Left colon (tissue), 2 donors: ENCODE results near the gene CLDN6. TPM values are rescaled to one million over a fixed set of nuclear protein-coding genes. Genes with fewer than 3 reads are reported as not detected.

Experiments
- ATAC-seq: fragments of 200-7000 bp; cut with Tn5 transposase; one replicate; pipeline ENCODE4 v1.9.1; 2020; ENCODE audit warnings: mild to moderate bottlenecking, moderate library complexity
- DNase-seq, 2 donors: peaks; one replicate each; pipeline ENCODE4 v3.0.0-alpha.2; 2020
- intact Hi-C, 2 donors: fragments of 100-400 bp; cut with DNase I in 1 of 2; cut with micrococcal nuclease in 1 of 2; formaldehyde crosslinking; loops; one replicate each; pipeline versions ENCODE4 v1.11.2 to v1.14.0; 2022; cut with DNase I, micrococcal nuclease
- total RNA-seq, 2 donors: library from RNA; stranded (reverse); fragmentation: NEBNext Ultra II Directional; extraction: Animal tissue kit (Norgen Biotek cat#: 25700); gene quantifications; one replicate each; pipeline ENCODE4 v1.2.1, GENCODE V29; 2021
- donor health status: DM: no; HTN: no; CAD: no.
- donor health status: DM: yes; HTN: yes; CAD: no.

CLDN6 gene
- total RNA-seq, 2 donors from 2014 or later: not detected

DNA sequence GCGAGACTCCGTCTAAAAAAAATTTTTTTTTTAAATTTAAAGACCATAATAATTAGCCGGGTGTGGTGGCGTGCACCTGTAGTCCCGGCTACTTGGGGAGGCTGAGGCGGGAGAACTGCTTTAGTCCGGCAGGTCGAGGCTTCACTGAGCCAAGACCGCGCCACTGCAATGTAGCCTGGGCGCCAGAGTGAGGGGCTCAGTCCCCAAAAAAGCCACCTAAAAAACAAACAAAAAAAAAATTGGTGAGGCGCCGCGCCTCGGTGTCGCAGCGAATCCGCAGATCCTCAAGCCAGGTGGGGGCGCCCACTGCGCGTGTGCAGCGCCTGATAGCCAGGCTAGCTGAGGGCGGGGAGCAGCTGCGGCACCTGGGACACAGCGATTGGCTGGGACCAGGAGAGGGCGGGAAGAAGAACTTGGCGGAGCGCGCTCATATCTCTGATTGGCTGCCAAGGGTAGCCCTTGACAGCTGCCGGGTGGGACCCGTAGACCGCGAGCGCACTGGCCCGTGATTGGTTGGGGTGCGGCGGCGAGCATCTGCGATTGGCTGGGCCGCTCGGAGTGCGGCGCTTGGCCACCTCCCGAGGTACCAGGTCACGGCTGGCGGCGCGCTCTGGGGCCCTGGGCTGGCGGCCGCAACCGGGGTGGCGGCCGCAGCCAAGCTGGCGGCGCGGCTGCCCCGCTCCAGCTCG is 14.3 kb downstream of the CLDN6 start:
- peak; percentile 96 to 98 for DNase-seq
- ATAC-seq: peak; percentile 72
- intact Hi-C loops: no loop called here

DNA sequence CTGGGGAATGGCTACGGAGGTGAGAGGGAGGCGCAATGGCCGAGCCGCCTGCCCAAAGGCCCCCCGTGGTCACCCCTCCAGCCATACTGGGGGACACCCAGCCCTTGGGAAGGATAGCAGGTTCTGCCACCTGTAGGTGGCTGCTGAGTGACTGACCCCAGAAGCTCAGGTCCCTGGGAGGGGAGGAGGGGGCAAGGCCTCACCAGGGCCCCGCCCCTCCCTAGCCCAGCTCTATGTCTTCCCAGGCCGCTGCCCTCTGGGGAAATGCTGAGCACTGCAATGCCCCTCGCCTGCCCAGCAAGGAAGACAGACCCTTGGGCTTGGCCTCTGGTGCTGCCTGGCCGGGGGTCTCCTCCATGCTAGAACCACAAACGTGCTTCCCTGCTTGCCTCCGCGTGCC is 16.7 kb downstream of the CLDN6 start:
- intact Hi-C loops: no loop called here
- no peak for DNase-seq
- ATAC-seq: no peak

- DNase-seq (no peak), ATAC-seq (no peak)
- intact Hi-C loops: no loop called here
Measured at GRCh38 chr16:3000540-3000939, 17.4 kb downstream of the CLDN6 start.

GRCh38 chr16:2999929-3000328 is 18.1 kb downstream of the CLDN6 start:
- ATAC-seq: no peak
- intact Hi-C loops: no loop called here
- DNase-seq: no peak

DNA sequence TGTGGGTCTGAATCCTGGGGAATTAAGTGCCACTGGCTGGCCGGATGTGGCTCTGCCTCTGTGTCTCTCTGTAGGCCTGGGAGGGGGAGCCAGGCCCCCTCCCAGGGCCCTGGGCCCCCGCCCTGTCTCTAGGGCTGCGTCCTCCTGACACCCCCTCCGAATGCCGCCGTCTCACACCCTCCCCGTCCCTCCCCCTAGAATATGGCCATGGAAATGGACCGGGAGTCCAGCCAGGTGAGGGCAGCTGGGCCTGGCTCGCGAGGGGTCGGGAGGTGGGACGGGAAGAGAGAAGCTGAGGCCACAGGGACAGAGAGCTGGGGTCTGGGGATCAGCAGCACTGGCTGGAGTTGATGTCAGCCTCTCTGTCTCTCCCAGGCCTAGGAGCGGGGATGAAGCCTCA is 21.7 kb downstream of the CLDN6 start:
- DNase-seq: no peak
- intact Hi-C loops: no loop called here
- ATAC-seq: no peak

DNA sequence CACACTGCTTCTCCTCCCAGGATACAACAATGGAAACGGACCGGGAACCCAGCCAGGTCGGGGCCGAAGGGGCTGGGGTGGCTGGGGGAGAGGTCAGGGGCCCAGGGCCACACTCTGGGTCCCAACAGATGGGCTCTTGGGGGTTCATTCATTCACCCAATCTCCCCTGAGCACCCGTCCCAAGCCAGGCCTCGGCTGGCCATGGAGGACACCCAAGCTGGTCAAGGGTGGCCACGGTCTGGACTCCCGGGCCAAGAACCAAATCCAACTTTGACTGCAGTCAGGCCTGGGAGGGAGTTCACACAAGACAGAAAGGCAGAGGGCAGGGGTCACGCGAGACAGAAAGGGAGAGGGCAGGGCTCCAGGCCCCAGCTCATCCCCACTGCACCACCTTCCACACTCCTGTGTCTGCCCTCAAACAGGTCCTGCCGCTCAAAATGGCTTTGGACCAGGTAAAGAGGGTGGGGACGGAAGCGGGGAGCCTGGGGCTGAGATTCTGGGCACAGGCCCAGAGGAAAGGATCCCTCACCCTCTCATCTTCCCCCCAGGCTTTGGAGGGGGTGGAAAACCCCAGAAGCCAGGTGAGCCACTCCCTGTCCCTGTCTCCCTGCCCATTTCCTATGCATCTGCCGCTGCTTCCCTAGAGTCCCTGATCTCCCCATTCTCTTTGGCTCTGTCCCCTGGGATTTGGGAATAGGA is 25.5 kb downstream of the CLDN6 start:
- intact Hi-C loops: no loop called here
- DNase-seq (no peak), ATAC-seq (no peak)

DNA sequence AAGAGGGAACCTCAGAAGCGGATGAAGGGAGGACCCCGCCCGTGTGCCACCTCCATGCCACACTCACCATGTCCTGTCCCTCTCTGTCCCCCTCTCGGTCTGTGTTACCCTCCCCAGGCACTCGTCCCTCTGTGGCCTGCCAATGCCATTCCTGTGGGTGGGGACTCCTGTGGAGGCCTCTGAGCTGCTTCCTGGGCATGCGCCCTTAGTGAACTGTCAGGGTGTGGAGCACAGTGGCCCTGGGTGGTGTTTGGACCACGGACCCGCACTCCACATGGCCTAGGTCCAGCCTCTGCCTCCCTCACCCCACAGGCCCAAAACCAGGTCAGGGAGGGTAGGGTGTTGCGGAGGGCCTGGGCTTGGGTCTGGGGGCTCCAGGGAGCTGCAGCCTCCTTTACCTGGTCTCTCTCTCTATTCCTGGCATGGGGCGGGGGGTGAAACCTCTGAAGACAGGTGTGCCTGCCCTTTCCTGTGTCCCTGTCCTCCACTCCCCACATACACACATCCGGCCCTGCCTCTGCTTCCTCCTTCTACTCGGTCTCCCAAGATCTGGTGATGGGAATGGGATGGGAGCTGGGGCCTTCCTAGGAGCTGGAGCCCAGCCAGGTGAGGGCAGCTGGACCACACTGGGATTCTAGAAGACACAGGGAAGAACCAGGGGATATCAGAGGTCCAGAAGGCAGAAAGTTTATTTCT is 26.3 kb downstream of the CLDN6 start:
- intact Hi-C loops: no loop called here
- peak; percentile 73 for ATAC-seq
- no peak for DNase-seq

GRCh38 chr16:2990891-2991290 is 27.1 kb downstream of the CLDN6 start:
- ATAC-seq: peak; percentile 77
- no peak for DNase-seq
- intact Hi-C loops: no loop called here

- ATAC-seq: no peak
- intact Hi-C loops: no loop called here
- DNase-seq: no peak
Measured at GRCh38 chr16:2988590-2989099, 29.3 kb downstream of the CLDN6 start.

- intact Hi-C loops: no loop called here
- ATAC-seq: no peak
- DNase-seq: no peak
Measured at GRCh38 chr16:2987833-2988232, 30.1 kb downstream of the CLDN6 start.

- DNase-seq: no peak
- intact Hi-C loops: no loop called here
- no peak for ATAC-seq
Measured at GRCh38 chr16:2987286-2987685, 30.7 kb downstream of the CLDN6 start.

- DNase-seq: no peak
- intact Hi-C loops: no loop called here
- ATAC-seq: no peak
Measured at GRCh38 chr16:2986623-2987188, 31.3 kb downstream of the CLDN6 start.

- intact Hi-C loops: no loop called here
- ATAC-seq: no peak
- no peak for DNase-seq
Measured at GRCh38 chr16:2985893-2986355, 32.1 kb downstream of the CLDN6 start.

DNA sequence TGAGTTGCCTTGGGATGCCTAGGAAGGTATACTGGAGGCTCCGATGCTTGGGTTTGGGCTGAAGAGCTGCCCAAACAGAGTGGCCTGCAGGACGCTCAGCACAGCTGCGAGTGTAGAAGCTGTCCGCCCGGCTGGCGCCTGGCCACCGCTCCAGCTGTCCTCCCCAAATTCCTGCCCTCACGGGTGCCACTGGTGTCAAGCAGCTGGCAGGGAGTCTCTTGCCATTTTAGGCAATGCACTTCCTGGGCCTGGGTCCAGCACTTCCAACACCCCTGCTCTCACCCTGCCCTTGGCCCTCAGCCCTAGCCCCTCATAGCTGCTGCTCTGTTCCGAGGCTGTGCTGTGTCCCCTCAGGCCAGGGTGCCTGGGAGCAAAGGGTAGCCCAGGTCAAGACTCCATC is 32.5 kb downstream of the CLDN6 start:
- intact Hi-C loops: no loop called here
- DNase-seq: no peak
- no peak for ATAC-seq

GRCh38 chr16:2983706-2984136 is 34.3 kb downstream of the CLDN6 start:
- intact Hi-C loops: no loop called here
- peak; percentile 67 for ATAC-seq
- DNase-seq: peak; percentile 67 to 83

DNA sequence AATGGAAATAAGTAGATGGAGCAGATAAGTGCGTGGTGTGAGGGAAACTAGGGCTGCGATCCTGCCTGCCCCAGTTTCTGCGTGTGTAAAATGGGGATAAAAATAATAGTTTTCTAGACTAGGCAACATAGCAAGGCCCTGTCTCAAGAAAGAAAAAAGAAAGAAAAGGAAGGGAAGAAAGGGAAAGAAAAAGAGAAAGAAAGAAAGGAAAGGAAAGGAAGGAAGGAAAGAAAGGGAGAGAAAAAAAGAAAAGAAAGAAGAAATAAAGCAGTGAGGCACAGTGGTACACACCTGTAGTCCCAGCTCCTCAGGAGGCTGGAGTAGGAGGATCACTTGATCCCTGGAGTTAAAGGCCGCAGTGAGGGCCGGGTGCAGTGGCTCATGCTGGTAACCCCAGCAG is 35.6 kb downstream of the CLDN6 start:
- no peak for DNase-seq
- no peak for ATAC-seq
- intact Hi-C loops: no loop called here

DNA sequence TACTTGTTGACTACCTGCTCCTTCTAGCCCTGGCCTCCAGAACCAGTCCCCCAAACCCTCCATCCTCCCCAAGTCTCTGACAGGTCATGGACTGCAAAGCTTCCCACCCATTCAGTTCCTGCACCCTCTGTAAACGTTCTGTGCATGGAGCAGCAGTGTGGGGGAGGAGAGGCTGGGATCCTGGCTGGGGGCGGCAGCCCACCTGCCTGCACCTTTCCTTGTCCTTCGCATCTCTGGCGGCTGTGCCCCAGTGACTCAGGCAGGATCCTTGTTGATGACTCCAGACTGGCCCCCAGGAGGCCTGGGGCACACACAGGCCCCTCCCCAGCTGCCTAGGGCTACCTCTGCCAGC is 36.1 kb downstream of the CLDN6 start:
- ATAC-seq: no peak
- intact Hi-C loops: no loop called here
- no peak for DNase-seq

- intact Hi-C loops: no loop called here
Measured at GRCh38 chr16:2981177-2981898, 36.6 kb downstream of the CLDN6 start.

More at GRCh38 chr16:2981177-2981898, 36.6 kb downstream of the CLDN6 start:
- no peak for DNase-seq
- no peak for ATAC-seq
